WTC11 (cell line): ENCODE measurements around the gene PTPRN2.

Experiments
- CREB1 ChIP-seq: sonication (generic); formaldehyde crosslinking; IDR thresholded peaks from 2 replicates; pipeline ENCODE4 v1.8.0; 2023; ENCODE audit warnings: mild to moderate bottlenecking, missing genetic modification reagents
- JUN ChIP-seq: sonication (generic); formaldehyde crosslinking; IDR thresholded peaks from 2 replicates; pipeline ENCODE4 v1.8.0; 2023; ENCODE audit warnings: mild to moderate bottlenecking, missing genetic modification reagents
- RELA ChIP-seq: sonication (generic); formaldehyde crosslinking; IDR thresholded peaks from 2 replicates; pipeline ENCODE4 v1.8.1; 2022; ENCODE audit warnings: missing genetic modification reagents, mild to moderate bottlenecking, borderline replicate concordance
- SP1 ChIP-seq: sonication (generic); formaldehyde crosslinking; conservative IDR thresholded peaks from 2 replicates; pipeline ENCODE4 v1.8.1; 2022; ENCODE audit warnings: missing genetic modification reagents
- ZNF317 ChIP-seq: sonication (generic); formaldehyde crosslinking; IDR thresholded peaks from 2 replicates; pipeline ENCODE4 v1.8.1; 2023; ENCODE audit warnings: low read depth, mild to moderate bottlenecking, moderate library complexity, missing genetic modification reagents, borderline replicate concordance
- TF ChIP-seq, protein P1 (sequence below): fragments of 200-600 bp; IDR thresholded peaks from 2 replicates; pipeline ENCODE4 v1.8.0; 2022; ENCODE audit warnings: antibody characterized with exemption
- TF ChIP-seq, protein P2 (sequence below): sonication (generic); formaldehyde crosslinking; conservative IDR thresholded peaks from 2 replicates; pipeline ENCODE4 v1.8.1; 2022; ENCODE audit warnings: mild to moderate bottlenecking, missing genetic modification reagents
- TF ChIP-seq, protein P3 (sequence below): sonication (generic); formaldehyde crosslinking; IDR thresholded peaks from 2 replicates; pipeline ENCODE4 v1.8.0; 2022; ENCODE audit warnings: mild to moderate bottlenecking, missing genetic modification reagents

DNA sequence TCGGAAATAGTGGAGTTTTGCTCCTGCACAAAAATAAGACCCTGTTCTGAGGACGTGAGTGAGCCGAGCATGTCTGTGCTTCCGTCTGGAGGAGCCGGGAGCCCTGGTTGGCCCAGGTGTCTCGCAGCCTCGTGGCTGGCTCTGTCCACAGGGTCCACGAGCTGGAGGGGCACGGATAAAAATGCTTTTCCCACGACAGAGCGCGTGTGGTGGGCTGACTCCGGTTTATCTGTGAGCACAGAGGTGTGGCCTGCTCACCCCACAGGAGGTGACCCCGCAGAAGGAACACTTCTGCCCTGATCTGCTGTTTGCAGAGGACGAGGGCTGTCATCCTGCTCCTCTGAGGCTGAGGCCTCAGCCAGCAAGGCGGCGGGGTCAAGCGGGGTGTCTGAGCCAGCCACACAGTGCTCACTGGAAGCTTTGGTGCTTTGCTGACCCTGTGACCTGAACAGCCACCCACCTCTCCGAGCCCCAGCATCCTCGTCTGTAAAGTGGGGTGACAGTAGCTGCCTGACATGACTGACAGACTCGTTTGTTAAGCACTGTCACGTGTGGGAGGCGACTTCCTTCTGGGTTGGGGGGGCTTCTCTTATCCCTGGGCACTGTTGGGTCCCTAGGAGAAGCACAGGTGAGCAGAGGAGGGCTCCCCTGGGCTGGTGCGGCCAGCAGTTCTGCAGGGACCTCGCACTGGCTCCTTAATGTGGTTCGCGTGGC is 1088.3 kb downstream of the PTPRN2 start:
- TF ChIP-seq JUN (CRISPR knock-in tag) (no peak), RELA (CRISPR knock-in tag) (no peak), ZNF317 (no peak), CREB1 (CRISPR knock-in tag) (no peak), SP1 (CRISPR knock-in tag) (no peak)
- TF ChIP-seq, protein P1, sequence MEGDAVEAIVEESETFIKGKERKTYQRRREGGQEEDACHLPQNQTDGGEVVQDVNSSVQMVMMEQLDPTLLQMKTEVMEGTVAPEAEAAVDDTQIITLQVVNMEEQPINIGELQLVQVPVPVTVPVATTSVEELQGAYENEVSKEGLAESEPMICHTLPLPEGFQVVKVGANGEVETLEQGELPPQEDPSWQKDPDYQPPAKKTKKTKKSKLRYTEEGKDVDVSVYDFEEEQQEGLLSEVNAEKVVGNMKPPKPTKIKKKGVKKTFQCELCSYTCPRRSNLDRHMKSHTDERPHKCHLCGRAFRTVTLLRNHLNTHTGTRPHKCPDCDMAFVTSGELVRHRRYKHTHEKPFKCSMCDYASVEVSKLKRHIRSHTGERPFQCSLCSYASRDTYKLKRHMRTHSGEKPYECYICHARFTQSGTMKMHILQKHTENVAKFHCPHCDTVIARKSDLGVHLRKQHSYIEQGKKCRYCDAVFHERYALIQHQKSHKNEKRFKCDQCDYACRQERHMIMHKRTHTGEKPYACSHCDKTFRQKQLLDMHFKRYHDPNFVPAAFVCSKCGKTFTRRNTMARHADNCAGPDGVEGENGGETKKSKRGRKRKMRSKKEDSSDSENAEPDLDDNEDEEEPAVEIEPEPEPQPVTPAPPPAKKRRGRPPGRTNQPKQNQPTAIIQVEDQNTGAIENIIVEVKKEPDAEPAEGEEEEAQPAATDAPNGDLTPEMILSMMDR: no peak
- TF ChIP-seq, protein P2, sequence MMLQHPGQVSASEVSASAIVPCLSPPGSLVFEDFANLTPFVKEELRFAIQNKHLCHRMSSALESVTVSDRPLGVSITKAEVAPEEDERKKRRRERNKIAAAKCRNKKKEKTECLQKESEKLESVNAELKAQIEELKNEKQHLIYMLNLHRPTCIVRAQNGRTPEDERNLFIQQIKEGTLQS (CRISPR knock-in tag): no peak
- TF ChIP-seq, protein P3, sequence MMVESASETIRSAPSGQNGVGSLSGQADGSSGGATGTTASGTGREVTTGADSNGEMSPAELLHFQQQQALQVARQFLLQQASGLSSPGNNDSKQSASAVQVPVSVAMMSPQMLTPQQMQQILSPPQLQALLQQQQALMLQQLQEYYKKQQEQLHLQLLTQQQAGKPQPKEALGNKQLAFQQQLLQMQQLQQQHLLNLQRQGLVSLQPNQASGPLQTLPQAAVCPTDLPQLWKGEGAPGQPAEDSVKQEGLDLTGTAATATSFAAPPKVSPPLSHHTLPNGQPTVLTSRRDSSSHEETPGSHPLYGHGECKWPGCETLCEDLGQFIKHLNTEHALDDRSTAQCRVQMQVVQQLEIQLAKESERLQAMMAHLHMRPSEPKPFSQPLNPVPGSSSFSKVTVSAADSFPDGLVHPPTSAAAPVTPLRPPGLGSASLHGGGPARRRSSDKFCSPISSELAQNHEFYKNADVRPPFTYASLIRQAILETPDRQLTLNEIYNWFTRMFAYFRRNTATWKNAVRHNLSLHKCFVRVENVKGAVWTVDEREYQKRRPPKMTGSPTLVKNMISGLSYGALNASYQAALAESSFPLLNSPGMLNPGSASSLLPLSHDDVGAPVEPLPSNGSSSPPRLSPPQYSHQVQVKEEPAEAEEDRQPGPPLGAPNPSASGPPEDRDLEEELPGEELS: no peak
